Dermis blood vessel endothelial cell (primary cell): ENCODE measurements around the gene MEN1. TPM values are rescaled to one million over a fixed set of nuclear protein-coding genes. Genes with fewer than 3 reads are reported as not detected.

Source experiments
- DNase-seq: peaks from one replicate; pipeline ENCODE4 v3.0.0; 2010
- total RNA-seq: library from RNA; depleted of rRNA; stranded (reverse); fragments of >200 nt; gene quantifications from 2 replicates; pipeline ENCODE4 v1.2.3, GENCODE V29; 2014

Gene MEN1
- total RNA-seq, 1 donor from 2014 or later: 20.1 TPM

GRCh38 chr11:64845129-64845775 is 34.9 kb upstream of the MEN1 start:
- DNase-seq: no peak

GRCh38 chr11:64844330-64845128 is 34.2 kb upstream of the MEN1 start, which contains the start of gene CDC42BPG:
Gene CDC42BPG (minus strand): TSS chr11:64844653. CDS start chr11:64844569, 84 bp downstream.
- DNase-seq: peak; percentile 78

GRCh38 chr11:64843686-64844329 is 33.5 kb upstream of the MEN1 start:
- DNase-seq: no peak

- DNase-seq: no peak
Measured at GRCh38 chr11:64842851-64843685, 32.7 kb upstream of the MEN1 start.

GRCh38 chr11:64842366-64842759 is 32.0 kb upstream of the MEN1 start:
- no peak for DNase-seq

- no peak for DNase-seq
Measured at GRCh38 chr11:64841592-64842365, 31.4 kb upstream of the MEN1 start.

- no peak for DNase-seq
Measured at GRCh38 chr11:64839887-64840782, 29.8 kb upstream of the MEN1 start.

- DNase-seq: no peak
Measured at GRCh38 chr11:64839335-64839734, 29.0 kb upstream of the MEN1 start.

GRCh38 chr11:64838600-64839334 is 28.4 kb upstream of the MEN1 start:
- DNase-seq: no peak

GRCh38 chr11:64837887-64838351 is 27.6 kb upstream of the MEN1 start:
- DNase-seq: no peak

- no peak for DNase-seq
Measured at GRCh38 chr11:64836448-64837072, 26.2 kb upstream of the MEN1 start.

- no peak for DNase-seq
Measured at GRCh38 chr11:64835616-64836447, 25.5 kb upstream of the MEN1 start.

- peak; percentile 28 for DNase-seq
Measured at GRCh38 chr11:64834723-64835615, 24.6 kb upstream of the MEN1 start.

- no peak for DNase-seq
Measured at GRCh38 chr11:64834031-64834722, 23.8 kb upstream of the MEN1 start.

- no peak for DNase-seq
Measured at GRCh38 chr11:64833509-64833908, 23.2 kb upstream of the MEN1 start.

GRCh38 chr11:64833198-64833502 is 22.8 kb upstream of the MEN1 start:
- DNase-seq: no peak
